ENCODE measurements around the gene NAV2. TPM values are rescaled to one million over a fixed set of nuclear protein-coding genes. Genes with fewer than 3 reads are reported as not detected.

NAV2 gene
- total RNA-seq, 1 experiment from 2014 or later = 139 TPM

DNA sequence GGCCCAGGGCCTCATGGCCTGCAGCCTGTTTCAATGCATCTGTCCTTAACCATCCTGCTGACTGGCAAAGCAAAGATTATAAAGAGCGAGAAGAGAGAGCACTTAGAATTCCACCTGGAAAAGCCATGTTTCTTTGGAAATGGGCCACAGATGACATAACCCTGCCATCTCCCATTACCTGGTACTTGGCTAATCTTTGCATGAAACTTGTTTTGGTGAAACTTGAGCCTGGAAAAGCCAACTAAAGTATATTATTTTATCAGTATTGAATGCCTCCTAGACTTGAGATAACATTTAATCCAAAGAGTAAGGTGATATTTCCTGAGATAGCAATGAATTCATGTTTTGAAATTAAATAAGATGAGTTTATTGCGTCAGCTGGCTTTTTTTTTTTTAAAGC lies 72.6 kb downstream of the NAV2 start:
- TF ChIP-seq, protein P1, sequence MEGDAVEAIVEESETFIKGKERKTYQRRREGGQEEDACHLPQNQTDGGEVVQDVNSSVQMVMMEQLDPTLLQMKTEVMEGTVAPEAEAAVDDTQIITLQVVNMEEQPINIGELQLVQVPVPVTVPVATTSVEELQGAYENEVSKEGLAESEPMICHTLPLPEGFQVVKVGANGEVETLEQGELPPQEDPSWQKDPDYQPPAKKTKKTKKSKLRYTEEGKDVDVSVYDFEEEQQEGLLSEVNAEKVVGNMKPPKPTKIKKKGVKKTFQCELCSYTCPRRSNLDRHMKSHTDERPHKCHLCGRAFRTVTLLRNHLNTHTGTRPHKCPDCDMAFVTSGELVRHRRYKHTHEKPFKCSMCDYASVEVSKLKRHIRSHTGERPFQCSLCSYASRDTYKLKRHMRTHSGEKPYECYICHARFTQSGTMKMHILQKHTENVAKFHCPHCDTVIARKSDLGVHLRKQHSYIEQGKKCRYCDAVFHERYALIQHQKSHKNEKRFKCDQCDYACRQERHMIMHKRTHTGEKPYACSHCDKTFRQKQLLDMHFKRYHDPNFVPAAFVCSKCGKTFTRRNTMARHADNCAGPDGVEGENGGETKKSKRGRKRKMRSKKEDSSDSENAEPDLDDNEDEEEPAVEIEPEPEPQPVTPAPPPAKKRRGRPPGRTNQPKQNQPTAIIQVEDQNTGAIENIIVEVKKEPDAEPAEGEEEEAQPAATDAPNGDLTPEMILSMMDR (IDR thresholded peaks at IDR 0.05; ENCODE audit: unreplicated experiment) = no peak
- intact Hi-C loops (cut with micrococcal nuclease) = no loop called here
- POLR2A ChIA-PET = no interaction called here
- CTCF ChIA-PET = no interaction called here
- Mint-ChIP-seq H3K4me1 (ENCODE audit: insufficient read depth, unreplicated experiment) (no peaks in the 10 kb centered on the region), H3K4me3 (ENCODE audit: unreplicated experiment) (no peak overlapping the region), H3K27ac (ENCODE audit: low read depth, unreplicated experiment) (no peak overlapping the region), H3K27me3 (ENCODE audit: insufficient read depth, unreplicated experiment) (no peaks in the 10 kb centered on the region), H3K36me3 (ENCODE audit: insufficient read depth, unreplicated experiment) (no peaks in the 10 kb centered on the region), H3K9me3 (ENCODE audit: unreplicated experiment) (no peaks in the 10 kb centered on the region)
- no peak for DNase-seq (ENCODE audit: unreplicated experiment)
- no TSS peak for BruUV-seq (replicated peaks)

DNA sequence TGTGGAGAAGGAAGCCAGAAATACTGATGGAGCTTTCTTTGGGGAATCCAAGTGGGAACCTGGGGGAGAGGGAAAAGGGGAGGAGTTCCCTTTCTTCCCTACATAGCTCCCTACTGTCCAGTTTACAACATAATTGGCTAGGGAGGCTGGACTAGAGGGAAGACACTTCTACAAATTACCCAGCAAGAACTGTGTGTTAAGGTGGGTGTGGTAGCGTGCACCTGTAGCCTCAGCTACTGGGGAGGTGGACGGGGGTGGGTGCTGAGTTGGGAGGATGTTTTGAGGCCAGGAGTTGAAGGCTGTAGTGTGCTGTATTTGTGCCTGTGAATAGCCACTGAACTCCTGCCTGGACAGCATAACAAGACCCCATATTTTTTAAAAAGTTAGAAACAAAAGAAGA lies 74.0 kb downstream of the NAV2 start:
- DNase-seq (ENCODE audit: unreplicated experiment) = no peak
- Mint-ChIP-seq H3K9me3 (ENCODE audit: unreplicated experiment) (no peaks in the 10 kb centered on the region), H3K27me3 (ENCODE audit: insufficient read depth, unreplicated experiment) (no peaks in the 10 kb centered on the region), H3K4me1 (ENCODE audit: insufficient read depth, unreplicated experiment) (no peaks in the 10 kb centered on the region), H3K27ac (ENCODE audit: low read depth, unreplicated experiment) (no peak overlapping the region), H3K36me3 (ENCODE audit: insufficient read depth, unreplicated experiment) (no peaks in the 10 kb centered on the region), H3K4me3 (ENCODE audit: unreplicated experiment) (no peak overlapping the region)
- ChIA-PET CTCF (interaction anchor here (0.6 to 1.4 kb wide), 6 partner anchors 43 to 653 kb away, joined by 3 to 5 read pairs (median 4); no protein-coding TSS in a partner anchor), POLR2A (no interaction called here)
- intact Hi-C loops (cut with micrococcal nuclease) = no loop called here
- TF ChIP-seq, protein P1 (IDR thresholded peaks at IDR 0.05; ENCODE audit: unreplicated experiment) = no peak
- no TSS peak for BruUV-seq (replicated peaks)

GRCh38 chr11:19788435-19788834 lies 75.8 kb downstream of the NAV2 start:
- Mint-ChIP-seq H3K4me3 (ENCODE audit: unreplicated experiment) (no peak overlapping the region), H3K9me3 (ENCODE audit: unreplicated experiment) (no peaks in the 10 kb centered on the region), H3K36me3 (ENCODE audit: insufficient read depth, unreplicated experiment) (peaks cover 5% of the 10 kb centered on the region), H3K4me1 (ENCODE audit: insufficient read depth, unreplicated experiment) (no peaks in the 10 kb centered on the region), H3K27me3 (ENCODE audit: insufficient read depth, unreplicated experiment) (no peaks in the 10 kb centered on the region), H3K27ac (ENCODE audit: low read depth, unreplicated experiment) (no peak overlapping the region)
- CTCF ChIA-PET = interaction anchor here (0.7 to 0.9 kb wide), 3 partner anchors 25 to 630 kb away, joined by 3 read pairs; no protein-coding TSS in a partner anchor
- POLR2A ChIA-PET = interaction anchor here (0.7 kb wide), 1 partner anchor 16 kb away, joined by 3 read pairs; no protein-coding TSS in a partner anchor
- BruUV-seq (replicated peaks) = no TSS peak
- no peak for DNase-seq (ENCODE audit: unreplicated experiment)
- TF ChIP-seq, protein P1 (IDR thresholded peaks at IDR 0.05; ENCODE audit: unreplicated experiment) = no peak
- intact Hi-C loops (cut with micrococcal nuclease) = no loop called here

- ChIA-PET POLR2A (no interaction called here), CTCF (interaction anchor here (0.7 to 0.9 kb wide), 2 partner anchors 9 to 25 kb away, joined by 3 to 5 read pairs; no protein-coding TSS in a partner anchor)
- no peaks in the 10 kb centered on the region for H3K27me3 Mint-ChIP-seq (ENCODE audit: insufficient read depth, unreplicated experiment)
- intact Hi-C loops (cut with micrococcal nuclease) = no loop called here
- BruUV-seq (replicated peaks) = no TSS peak
- DNase-seq (ENCODE audit: unreplicated experiment) = no peak
- no peak overlapping the region for H3K4me3 Mint-ChIP-seq (ENCODE audit: unreplicated experiment)
- TF ChIP-seq, protein P1 (IDR thresholded peaks at IDR 0.05; ENCODE audit: unreplicated experiment) = no peak
- peaks cover 5% of the 10 kb centered on the region for H3K36me3 Mint-ChIP-seq (ENCODE audit: insufficient read depth, unreplicated experiment)
- no peaks in the 10 kb centered on the region for H3K9me3 Mint-ChIP-seq (ENCODE audit: unreplicated experiment)
- no peak overlapping the region for H3K27ac Mint-ChIP-seq (ENCODE audit: low read depth, unreplicated experiment)
- H3K4me1 Mint-ChIP-seq (ENCODE audit: insufficient read depth, unreplicated experiment) = no peaks in the 10 kb centered on the region
Observed at GRCh38 chr11:19789245-19789644, 76.6 kb downstream of the NAV2 start.
